Mesenchymal stem cell (in vitro differentiated cells and primary cell): ENCODE measurements around the gene PDHX.

ENCODE experiments used
- DNase-seq: peaks from one replicate; pipeline ENCODE4 v3.0.0-alpha.2; 2013
- H2AFZ ChIP-seq: one replicate; pipeline ENCODE4 v1.6.1; 2013; ENCODE audit warnings: low read depth, mild to moderate bottlenecking, control low read depth, inconsistent platforms, low read length, moderate library complexity
- H2AK5ac ChIP-seq: 2 replicates; pipeline ENCODE4 v1.6.1; 2013; ENCODE audit warnings: low read length, moderate library complexity, mild to moderate bottlenecking, inconsistent platforms; ENCODE audit not compliant: severe bottlenecking
- H2BK120ac ChIP-seq: one replicate; pipeline ENCODE4 v1.6.1; 2013; ENCODE audit warnings: low read depth, mild to moderate bottlenecking, inconsistent platforms, low read length, moderate library complexity
- H2BK12ac ChIP-seq, 2 experiments: one replicate each; pipeline ENCODE4 v1.6.1; 2013; ENCODE audit warnings: inconsistent platforms in 2 of 2, low read length in 2 of 2, mild to moderate bottlenecking in 2 of 2, moderate library complexity in 2 of 2, control low read depth in 1 of 2
- H2BK15ac ChIP-seq: one replicate; pipeline ENCODE4 v1.6.1; 2013; ENCODE audit warnings: mild to moderate bottlenecking, low read depth, inconsistent platforms; ENCODE audit not compliant: poor library complexity, severe bottlenecking
- H2BK5ac ChIP-seq: 2 replicates; pipeline ENCODE4 v1.6.1; 2013; ENCODE audit warnings: low read depth, mild to moderate bottlenecking, low read length, control low read depth, inconsistent platforms; ENCODE audit not compliant: poor library complexity, severe bottlenecking
- H3K14ac ChIP-seq, 2 experiments: one replicate each; pipeline ENCODE4 v1.6.1; 2013; ENCODE audit warnings: inconsistent platforms in 2 of 2, low read length in 2 of 2, control low read depth in 1 of 2, mild to moderate bottlenecking in 1 of 2, moderate library complexity in 1 of 2
- H3K18ac ChIP-seq, 2 experiments: one replicate each; pipeline ENCODE4 v1.6.1; 2013; ENCODE audit warnings: inconsistent platforms in 2 of 2, low read length in 2 of 2, control low read depth in 1 of 2, low read depth in 1 of 2, mild to moderate bottlenecking in 1 of 2
- H3K23ac ChIP-seq, 2 experiments: one replicate each; pipeline ENCODE4 v1.6.1; 2013; ENCODE audit warnings: inconsistent platforms in 2 of 2, low read length in 2 of 2, mild to moderate bottlenecking in 2 of 2, moderate library complexity in 2 of 2, control low read depth in 1 of 2
- H3K27ac ChIP-seq: 2 replicates; pipeline ENCODE4 v1.5.1; 2013; ENCODE audit warnings: mild to moderate bottlenecking, moderate library complexity, low read length, control low read depth, inconsistent platforms; ENCODE audit not compliant: poor library complexity, severe bottlenecking
- H3K27me3 ChIP-seq, 2 experiments: 2 replicates each; pipeline versions ENCODE4 v1.6.1 to v1.7.0; 2013; ENCODE audit warnings: low read length in 2 of 2, mild to moderate bottlenecking in 2 of 2, moderate library complexity in 2 of 2, control low read depth in 1 of 2, inconsistent platforms in 1 of 2; ENCODE audit not compliant: control insufficient read depth in 1 of 2, insufficient read depth in 1 of 2
- H3K36me3 ChIP-seq, 2 experiments: 2 replicates each; pipeline versions ENCODE4 v1.6.1 to v1.7.0; 2013; ENCODE audit warnings: low read length in 2 of 2, control low read depth in 1 of 2, inconsistent platforms in 1 of 2, low read depth in 1 of 2, mild to moderate bottlenecking in 1 of 2; ENCODE audit not compliant: insufficient read depth in 2 of 2, control insufficient read depth in 1 of 2
- H3K4ac ChIP-seq, 2 experiments: one replicate each; pipeline ENCODE4 v1.6.1; 2013; ENCODE audit warnings: inconsistent platforms in 2 of 2, low read length in 2 of 2, mild to moderate bottlenecking in 2 of 2, moderate library complexity in 2 of 2, control low read depth in 1 of 2, low read depth in 1 of 2
- H3K4me1 ChIP-seq: 2 replicates; pipeline ENCODE4 v1.6.1; 2013; ENCODE audit warnings: low read depth, low read length, control low read depth; ENCODE audit not compliant: control insufficient read depth, insufficient read depth
- H3K4me2 ChIP-seq: 2 replicates; pipeline ENCODE4 v1.6.1; 2013; ENCODE audit warnings: low read length, mild to moderate bottlenecking, inconsistent platforms; ENCODE audit not compliant: poor library complexity, severe bottlenecking
- H3K4me3 ChIP-seq, 2 experiments: 2 replicates each; pipeline versions ENCODE4 v1.5.1 to v1.7.0; 2013; ENCODE audit warnings: low read length in 2 of 2, mild to moderate bottlenecking in 2 of 2, control low read depth in 1 of 2, low read depth in 1 of 2; ENCODE audit not compliant: insufficient read depth in 1 of 2
- H3K79me1 ChIP-seq: replicated peaks from 2 replicates; pipeline ENCODE4 v1.6.1; 2013; ENCODE audit warnings: mild to moderate bottlenecking, control low read depth, low read length, inconsistent platforms; ENCODE audit not compliant: poor library complexity, severe bottlenecking
- H3K9ac ChIP-seq: 2 replicates; pipeline ENCODE4 v1.7.0; 2013; ENCODE audit warnings: mild to moderate bottlenecking, low read length, moderate library complexity
- H3K9me3 ChIP-seq: 2 replicates; pipeline ENCODE4 v1.7.0; 2013; ENCODE audit warnings: mild to moderate bottlenecking, low read length; ENCODE audit not compliant: control insufficient read depth
- H4K8ac ChIP-seq: one replicate; pipeline ENCODE4 v1.6.1; 2013; ENCODE audit warnings: inconsistent platforms, mild to moderate bottlenecking, low read length, moderate library complexity
- H4K91ac ChIP-seq: one replicate; pipeline ENCODE4 v1.6.1; 2013; ENCODE audit warnings: mild to moderate bottlenecking, low read length, inconsistent platforms
- WGBS: methylation state at CpG from one replicate; pipeline ENCODE4 v1.1.7; 2013; ENCODE audit warnings: mixed read lengths; 5-methylcytosine and 5-hydroxymethylcytosine counted together

Gene PDHX

DNA sequence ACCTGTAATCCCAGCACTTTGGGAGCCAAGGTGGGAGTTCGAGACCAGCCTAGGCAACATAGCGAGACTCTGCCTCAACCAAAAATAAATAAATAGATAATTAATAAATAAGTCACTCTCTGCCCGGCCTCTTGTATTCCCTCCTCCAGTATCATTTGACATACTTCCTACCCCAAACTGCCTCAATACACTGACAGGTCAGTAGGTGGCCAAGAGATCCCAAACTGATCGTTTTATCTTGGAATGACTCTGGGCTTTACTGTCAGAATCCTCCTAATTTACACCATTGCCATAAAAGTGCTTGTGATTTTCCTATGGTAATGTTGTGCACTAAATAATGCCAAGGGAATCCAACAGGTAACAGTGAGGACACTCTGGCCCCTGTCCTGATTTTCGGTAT is 94.2 kb downstream of the PDHX start:
- no peak overlapping the region for H2AFZ ChIP-seq

DNA sequence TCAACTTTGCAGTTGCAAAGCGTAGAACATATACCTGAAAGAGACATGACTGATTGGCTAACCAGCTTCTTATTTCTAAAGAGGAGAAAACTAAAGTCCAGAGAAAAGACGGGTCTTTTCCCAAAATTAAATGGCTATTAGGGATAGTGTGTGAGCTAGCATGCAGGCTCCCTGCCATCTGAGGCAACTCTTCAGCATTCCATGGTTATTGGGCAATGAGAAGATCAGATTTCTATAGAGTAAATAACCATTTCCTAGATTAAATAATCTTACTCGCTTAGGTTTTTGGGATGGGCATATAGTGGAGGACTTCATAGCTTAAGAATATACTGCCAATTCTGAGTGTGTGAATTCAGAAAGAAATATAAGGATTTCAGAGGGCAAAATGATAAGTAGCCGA is 95.0 kb downstream of the PDHX start:
- WGBS: 97% methylated on average over 4 of the region's 4 CpGs
- Histone ChIP-seq H2AK5ac (peak overlapping the region; percentile 80), H2AFZ (no peak overlapping the region), H3K4ac (no peak overlapping the region), H3K36me3 (no peaks in the 10 kb centered on the region), H3K4me3 (no peak overlapping the region), H3K79me1 (peaks cover 1% of the 10 kb centered on the region), H3K14ac (no peak overlapping the region), H4K91ac (peak overlapping the region; percentile 52), H2BK15ac (no peak overlapping the region), H3K18ac (peak overlapping the region in 1 of 2 experiments; percentile 68), H3K27me3 (no peaks in the 10 kb centered on the region), H3K4me2 (no peak overlapping the region), H2BK12ac (no peak overlapping the region), H3K27ac (no peak overlapping the region), H2BK120ac (no peak overlapping the region), H3K4me1 (peaks cover 6% of the 10 kb centered on the region), H4K8ac (no peak overlapping the region), H3K9ac (peak overlapping the region; percentile 10), H3K9me3 (no peaks in the 10 kb centered on the region), H3K23ac (no peak overlapping the region), H2BK5ac (no peak overlapping the region)
- DNase-seq: peak; percentile 39

More for the DNA sequence above, 94.2 kb downstream of the PDHX start:
- Histone ChIP-seq H2BK15ac (no peak overlapping the region), H3K18ac (no peak overlapping the region), H3K4me2 (no peak overlapping the region), H2BK5ac (no peak overlapping the region), H3K9ac (no peak overlapping the region), H3K9me3 (no peaks in the 10 kb centered on the region), H4K91ac (no peak overlapping the region), H3K79me1 (peaks cover 1% of the 10 kb centered on the region), H3K23ac (no peak overlapping the region), H2AK5ac (no peak overlapping the region), H3K14ac (no peak overlapping the region), H3K27ac (no peak overlapping the region), H3K36me3 (no peaks in the 10 kb centered on the region), H3K4ac (no peak overlapping the region), H2BK120ac (no peak overlapping the region), H3K4me1 (peaks cover 7% of the 10 kb centered on the region), H4K8ac (no peak overlapping the region), H2BK12ac (no peak overlapping the region), H3K4me3 (no peak overlapping the region), H3K27me3 (no peaks in the 10 kb centered on the region)
- DNase-seq: no peak
- whole genome bisulfite sequencing: 78% methylated on average over 3 of the region's 5 CpGs

DNA sequence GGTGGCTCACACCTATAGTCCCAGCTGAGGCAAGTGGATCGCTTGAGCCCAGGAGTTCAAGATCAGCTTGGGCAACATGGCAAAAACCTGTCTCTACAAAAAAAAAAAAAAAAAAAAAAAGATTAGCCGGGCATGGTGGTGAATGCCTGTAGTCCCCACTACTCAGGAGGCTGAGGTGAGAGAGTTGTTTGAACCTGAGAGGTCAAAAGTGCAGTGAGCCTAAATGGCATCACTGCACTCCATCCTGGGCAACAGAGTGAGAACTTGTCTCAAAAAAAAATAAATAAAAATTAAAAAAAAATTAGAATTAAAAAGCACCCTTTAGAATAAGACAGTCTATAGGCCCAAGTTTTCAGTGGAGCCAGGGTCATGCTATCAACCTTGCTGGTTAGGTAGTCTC is 95.5 kb downstream of the PDHX start:
- Histone ChIP-seq H2BK120ac (no peak overlapping the region), H3K14ac (no peak overlapping the region), H2BK12ac (no peak overlapping the region), H3K4me1 (peaks cover 4% of the 10 kb centered on the region), H3K36me3 (no peaks in the 10 kb centered on the region), H3K27me3 (no peaks in the 10 kb centered on the region), H2AFZ (no peak overlapping the region), H3K4ac (no peak overlapping the region), H3K4me3 (no peak overlapping the region), H2BK5ac (no peak overlapping the region), H3K27ac (no peak overlapping the region), H2BK15ac (no peak overlapping the region), H2AK5ac (no peak overlapping the region), H3K23ac (no peak overlapping the region), H3K9me3 (no peaks in the 10 kb centered on the region), H3K18ac (peak overlapping the region in 1 of 2 experiments; percentile 68), H4K8ac (no peak overlapping the region), H4K91ac (peak overlapping the region; percentile 52), H3K9ac (no peak overlapping the region), H3K4me2 (no peak overlapping the region), H3K79me1 (peaks cover 1% of the 10 kb centered on the region)
- DNase-seq: no peak
- 80% methylated on average over 1 of the region's 2 CpGs for WGBS

DNA sequence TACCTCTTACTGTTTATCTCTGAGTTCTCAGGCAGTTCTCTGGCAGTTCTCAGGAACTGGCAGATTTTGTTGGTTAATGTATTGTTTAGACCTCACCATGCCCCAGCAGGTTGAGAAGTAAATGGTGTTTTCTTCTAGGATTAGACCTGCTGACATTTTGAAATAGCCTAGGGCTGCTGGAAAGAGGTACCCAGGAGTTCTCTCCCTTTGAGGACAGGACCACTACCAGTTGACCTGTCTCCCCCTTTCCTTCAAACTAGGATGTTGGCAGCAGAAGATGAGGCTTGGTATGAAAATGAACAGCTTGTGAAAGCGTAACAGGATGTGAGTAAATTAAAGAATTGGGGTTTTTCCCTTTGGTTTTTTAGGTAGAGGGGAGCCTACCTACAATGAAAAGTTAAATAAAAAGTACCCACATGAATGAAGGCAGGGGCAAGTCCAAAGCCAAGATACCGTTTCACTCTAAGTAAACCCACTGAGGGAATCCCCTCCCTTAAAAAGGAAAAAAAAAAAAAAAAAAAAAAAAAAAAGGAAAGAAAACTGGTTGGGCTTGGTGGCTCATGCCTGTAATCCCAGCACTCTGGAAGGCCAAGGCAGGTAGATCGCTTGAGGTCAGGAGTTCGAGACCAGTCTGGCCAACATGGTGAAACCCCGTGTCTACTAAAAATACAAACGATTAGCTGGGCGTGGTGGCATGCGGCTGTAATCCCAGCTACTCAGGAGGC is 96.2 kb downstream of the PDHX start:
- Histone ChIP-seq H4K91ac (no peak overlapping the region), H3K36me3 (no peaks in the 10 kb centered on the region), H3K4me2 (no peak overlapping the region), H2BK15ac (no peak overlapping the region), H3K9me3 (no peaks in the 10 kb centered on the region), H3K4ac (peak overlapping the region in 1 of 2 experiments; percentile 11), H3K79me1 (peaks cover 1% of the 10 kb centered on the region), H3K27me3 (no peaks in the 10 kb centered on the region), H3K27ac (no peak overlapping the region), H3K14ac (no peak overlapping the region), H2BK12ac (peak overlapping the region in 1 of 2 experiments; percentile 51), H3K18ac (peak overlapping the region in 1 of 2 experiments; percentile 63), H2BK120ac (no peak overlapping the region), H4K8ac (no peak overlapping the region), H2BK5ac (no peak overlapping the region), H2AFZ (no peak overlapping the region), H3K4me1 (peaks cover 4% of the 10 kb centered on the region), H3K23ac (no peak overlapping the region), H2AK5ac (no peak overlapping the region), H3K9ac (no peak overlapping the region), H3K4me3 (no peak overlapping the region)
- WGBS: 92% methylated on average over 6 of the region's 8 CpGs
- DNase-seq: no peak
